OCI-LY7 (cell line): ENCODE data around the gene DHRS3. TPM values are rescaled to one million over a fixed set of nuclear protein-coding genes. Genes with fewer than 3 reads are reported as not detected.

Source experiments
- BruUV-seq: library from RNA; stranded (reverse); fragments of 400-500 nt; replicated peaks from 2 replicates; lab custom pipeline; 2021; lab: Mats Ljungman, UMichigan
- CTCF ChIA-PET: fragments of 300-600 bp; sonication (Branson Sonifier 250); formaldehyde crosslinking; loops from one replicate; lab custom pipeline; 2022; ENCODE audit warnings: antibody characterized with exemption; ENCODE audit not compliant: unreplicated experiment; lab: Charles Lee
- POLR2A ChIA-PET: fragments of 300-600 bp; sonication (Branson Sonifier 250); formaldehyde crosslinking; loops from one replicate; lab custom pipeline; 2022; ENCODE audit warnings: antibody characterized with exemption; lab: Charles Lee
- DNase-seq: peaks from one replicate; pipeline ENCODE4 v3.0.0-alpha.2; 2015; ENCODE audit warnings: low spot score
- H2AFZ ChIP-seq: fragments of 200-600 bp; sonication (generic), shearing (Covaris generic); 2 replicates; pipeline ENCODE4 v1.6.1; 2014; ENCODE audit warnings: mild to moderate bottlenecking, antibody characterized with exemption, low read length, moderate library complexity
- H3K27ac ChIP-seq: fragments of 200-600 bp; sonication (generic); 2 replicates; pipeline ENCODE4 v1.5.1; 2014; ENCODE audit warnings: mixed run types, low read depth, mild to moderate bottlenecking, moderate library complexity, low read length, inconsistent platforms; ENCODE audit not compliant: poor library complexity, severe bottlenecking
- H3K36me3 ChIP-seq: fragments of 200-600 bp; sonication (generic); 2 replicates; pipeline ENCODE4 v1.6.1; 2014; ENCODE audit warnings: mild to moderate bottlenecking, antibody characterized with exemption, low read length, moderate library complexity, mixed read lengths; ENCODE audit not compliant: insufficient read depth
- H3K4me1 ChIP-seq: fragments of 200-600 bp; sonication (generic); 2 replicates; pipeline ENCODE4 v1.5.1; 2014; ENCODE audit warnings: mild to moderate bottlenecking, low read length; ENCODE audit not compliant: insufficient read depth, poor library complexity, severe bottlenecking
- H3K4me2 ChIP-seq: fragments of 200-600 bp; sonication (generic); 2 replicates; pipeline ENCODE4 v1.6.1; 2014; ENCODE audit warnings: mild to moderate bottlenecking, low read length
- H3K4me3 ChIP-seq: fragments of 200-600 bp; sonication (generic); 2 replicates; pipeline ENCODE4 v1.5.1; 2014; ENCODE audit warnings: mild to moderate bottlenecking, low read depth, low read length; ENCODE audit not compliant: poor library complexity, severe bottlenecking
- H3K79me2 ChIP-seq: fragments of 200-600 bp; sonication (generic); 2 replicates; pipeline ENCODE4 v1.6.1; 2016; ENCODE audit warnings: low read depth, mild to moderate bottlenecking, low read length, moderate library complexity, mixed read lengths; ENCODE audit not compliant: insufficient read depth
- H3K9me2 ChIP-seq: fragments of 200-600 bp; sonication (generic); 2 replicates; pipeline ENCODE4 v1.6.1; 2016; ENCODE audit warnings: mild to moderate bottlenecking, low read length, mixed read lengths; ENCODE audit not compliant: insufficient read depth
- H3K9me3 ChIP-seq: fragments of 200-600 bp; sonication (generic); 2 replicates; pipeline ENCODE4 v1.6.1; 2014; ENCODE audit warnings: mild to moderate bottlenecking, mixed run types, low read length, mixed read lengths
- H4K20me1 ChIP-seq: fragments of 200-600 bp; sonication (generic); 2 replicates; pipeline ENCODE4 v1.6.1; 2014; ENCODE audit warnings: mild to moderate bottlenecking, antibody characterized with exemption, low read length, moderate library complexity, mixed read lengths; ENCODE audit not compliant: insufficient read depth
- CTCF ChIP-seq: fragments of 200-600 bp; sonication (generic); conservative IDR thresholded peaks from 2 replicates; pipeline ENCODE4 v1.5.1; 2014; ENCODE audit warnings: mild to moderate bottlenecking, antibody characterized with exemption, low read length, moderate library complexity, mixed read lengths
- EZH2phosphoT487 ChIP-seq: fragments of 200-600 bp; sonication (generic); IDR thresholded peaks from 2 replicates; pipeline ENCODE4 v1.6.1; 2018; ENCODE audit warnings: low read depth, borderline replicate concordance, mild to moderate bottlenecking, mixed run types, antibody characterized with exemption, low read length, moderate library complexity, mixed read lengths
- intact Hi-C: fragments of 100-400 bp; cut with micrococcal nuclease; formaldehyde crosslinking; loops from one replicate; pipeline ENCODE4 v1.10.0; 2022; ENCODE audit not compliant: unreplicated experiment
- total RNA-seq, 2 experiments: library from RNA; depleted of rRNA in 1 of 2; stranded (reverse); fragments of >200 nt in 1 of 2; shearing (Covaris generic) in 1 of 2; gene quantifications; 2 replicates each; pipeline ENCODE4 v1.2.3, GENCODE V29; 2014 to 2022

Gene DHRS3
- total RNA-seq, 2 experiments from 2014 or later: not detected

- ChIA-PET POLR2A (interaction anchor here (1.0 kb wide), 1 partner anchor 289 kb away, joined by 3 read pairs; no protein-coding TSS in a partner anchor), CTCF (no interaction called here)
- TF ChIP-seq EZH2phosphoT487 (no peak), CTCF (no peak)
- intact Hi-C loops: no loop called here
- Histone ChIP-seq H3K4me3 (no peak overlapping the region), H2AFZ (no peak overlapping the region), H3K4me2 (no peak overlapping the region), H3K4me1 (no peaks in the 10 kb centered on the region), H3K27ac (no peak overlapping the region), H3K9me3 (no peaks in the 10 kb centered on the region), H3K79me2 (no peaks in the 10 kb centered on the region), H3K36me3 (no peaks in the 10 kb centered on the region), H4K20me1 (no peaks in the 10 kb centered on the region), H3K9me2 (no peaks in the 10 kb centered on the region)
- BruUV-seq: no TSS peak
- no peak for DNase-seq
Measured at GRCh38 chr1:12577020-12577419, 41.0 kb downstream of the DHRS3 start.

DNA sequence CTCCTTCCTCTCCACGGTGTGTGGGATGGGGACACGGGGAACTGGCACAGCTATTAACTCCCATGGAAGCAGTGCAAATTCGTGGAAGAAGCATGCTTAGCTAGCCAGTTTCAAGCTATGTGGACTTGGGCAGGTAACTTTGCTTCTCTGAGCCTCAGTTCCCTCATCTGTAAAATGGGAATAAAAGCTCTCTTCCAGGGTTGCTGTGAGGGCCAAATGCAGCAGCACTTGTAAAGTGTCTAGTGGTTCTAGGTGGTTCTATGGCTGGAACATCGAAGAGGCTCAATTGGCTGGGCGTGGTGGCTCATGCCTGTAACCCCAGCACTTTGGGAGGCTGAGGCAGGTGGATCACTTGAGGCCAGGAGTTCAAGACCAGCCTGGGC, 43.3 kb downstream of the DHRS3 start:
- Histone ChIP-seq H3K4me1 (no peaks in the 10 kb centered on the region), H3K9me2 (no peaks in the 10 kb centered on the region), H3K27ac (no peak overlapping the region), H2AFZ (no peak overlapping the region), H3K79me2 (no peaks in the 10 kb centered on the region), H3K4me2 (no peak overlapping the region), H3K4me3 (no peak overlapping the region), H4K20me1 (no peaks in the 10 kb centered on the region), H3K36me3 (no peaks in the 10 kb centered on the region), H3K9me3 (no peaks in the 10 kb centered on the region)
- TF ChIP-seq EZH2phosphoT487 (no peak), CTCF (no peak)
- ChIA-PET CTCF (no interaction called here), POLR2A (no interaction called here)
- intact Hi-C loops: no loop called here
- DNase-seq: no peak
- BruUV-seq: no TSS peak

GRCh38 chr1:12573015-12573825, 44.8 kb downstream of the DHRS3 start:
- intact Hi-C loops: no loop called here
- Histone ChIP-seq H3K4me3 (no peak overlapping the region), H3K79me2 (no peaks in the 10 kb centered on the region), H3K4me1 (no peaks in the 10 kb centered on the region), H3K27ac (no peak overlapping the region), H2AFZ (no peak overlapping the region), H3K36me3 (no peaks in the 10 kb centered on the region), H4K20me1 (no peaks in the 10 kb centered on the region), H3K4me2 (no peak overlapping the region), H3K9me3 (no peaks in the 10 kb centered on the region), H3K9me2 (no peaks in the 10 kb centered on the region)
- CTCF ChIA-PET: no interaction called here
- no peak for DNase-seq
- POLR2A ChIA-PET: no interaction called here
- TF ChIP-seq EZH2phosphoT487 (no peak), CTCF (no peak)
- no TSS peak for BruUV-seq
